GM12801 (cell line): ENCODE results near the gene CHCHD6.

Source experiments
- CTCF ChIP-seq: IDR thresholded peaks from one replicate; pipeline ENCODE4 v1.5.1; 2011; ENCODE audit warnings: control low read depth; ENCODE audit not compliant: insufficient read length; ENCODE audit errors: extremely low read depth

CHCHD6 gene

DNA sequence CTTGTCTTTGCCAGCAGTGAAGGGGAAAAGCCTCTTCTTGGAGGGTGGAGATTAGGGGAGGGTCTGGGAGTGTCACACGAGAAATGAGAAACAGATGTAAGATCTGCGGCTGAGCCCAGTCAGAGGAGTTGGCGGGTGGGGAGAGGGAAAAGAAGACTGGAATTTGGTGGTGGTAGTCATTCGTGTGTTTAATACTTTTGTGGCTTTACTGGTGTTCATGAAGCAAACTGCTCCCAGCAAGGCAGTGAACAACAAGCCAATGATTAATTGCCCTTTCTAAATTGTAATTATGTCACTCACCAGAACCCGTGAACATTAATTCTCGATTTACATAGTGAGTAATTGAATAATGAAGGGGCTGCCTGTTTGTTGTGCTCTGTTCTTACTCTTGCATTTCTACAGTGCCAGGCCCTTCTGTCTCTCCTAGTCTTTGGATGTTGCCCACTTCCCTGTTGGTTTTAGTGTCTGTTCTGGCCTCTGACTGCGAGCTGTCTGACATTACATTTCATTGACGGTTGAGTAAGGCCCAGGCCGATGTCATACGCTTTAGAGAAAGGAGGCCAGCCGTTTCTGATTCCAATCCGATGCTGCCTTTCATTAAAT is 78.0 kb downstream of the CHCHD6 start:
- no peak for TF ChIP-seq CTCF

DNA sequence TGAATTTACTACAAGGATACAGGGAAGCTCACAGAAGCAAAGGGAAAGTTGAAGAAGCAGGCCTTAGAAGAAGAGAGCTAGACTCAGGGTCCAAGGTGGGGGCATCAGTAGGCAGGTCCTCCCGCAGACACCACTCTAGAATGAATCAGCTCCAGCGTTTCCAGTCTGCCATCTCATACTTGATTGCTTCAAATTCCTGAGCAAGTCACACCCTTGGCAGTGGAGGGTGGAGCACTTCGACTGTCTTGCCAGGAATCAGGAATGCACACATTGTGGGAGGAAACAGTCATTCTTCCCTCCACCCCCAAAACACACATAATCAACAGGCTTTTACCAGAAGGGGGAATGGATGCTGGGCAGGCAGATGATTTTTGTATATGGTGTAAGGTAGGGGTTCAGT is 78.5 kb downstream of the CHCHD6 start:
- no peak for TF ChIP-seq CTCF

GRCh38 chr3:126784254-126784653 is 80.2 kb downstream of the CHCHD6 start:
- TF ChIP-seq CTCF = no peak

DNA sequence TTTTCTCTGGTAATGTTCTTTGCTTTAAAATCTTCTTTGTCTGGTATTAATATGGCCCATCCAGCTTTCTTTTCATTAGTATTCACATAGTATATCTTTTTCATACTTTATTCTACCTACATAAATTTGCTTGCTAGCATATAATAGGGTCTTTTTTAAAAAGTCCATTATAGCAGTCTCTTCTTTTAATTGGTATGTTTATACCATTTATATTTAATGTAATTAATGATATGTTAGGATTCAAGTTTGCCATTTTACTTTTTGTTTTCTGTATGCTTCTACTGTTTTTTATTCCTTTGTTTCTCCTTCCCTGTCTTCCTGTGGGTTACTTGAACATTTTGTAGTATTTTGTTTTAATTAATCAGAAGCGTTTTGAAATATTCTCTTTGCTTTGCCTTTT is 89.0 kb downstream of the CHCHD6 start:
- TF ChIP-seq CTCF = no peak

DNA sequence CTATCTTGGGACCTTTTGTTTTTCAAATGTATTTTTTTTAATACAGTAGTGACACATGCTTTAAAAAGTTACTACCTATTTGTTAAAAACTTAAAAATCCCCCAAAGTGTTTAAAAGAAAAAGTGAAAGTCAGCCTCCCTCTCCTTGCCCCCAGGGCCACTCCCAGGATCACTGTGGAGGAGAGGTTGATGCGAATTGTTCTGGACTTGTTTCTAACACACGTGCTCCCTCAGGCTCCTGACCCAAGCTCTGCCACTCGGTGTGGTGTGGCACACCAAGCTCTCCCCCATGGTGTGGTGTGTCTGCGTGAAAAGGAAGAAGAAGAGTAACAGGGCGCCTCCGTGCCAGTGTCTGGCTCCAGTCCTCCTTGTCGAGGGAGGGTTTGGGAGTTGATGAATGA is 93.5 kb downstream of the CHCHD6 start:
- TF ChIP-seq CTCF = no peak

- no peak for TF ChIP-seq CTCF
Measured at GRCh38 chr3:126798521-126798920, 94.5 kb downstream of the CHCHD6 start.

DNA sequence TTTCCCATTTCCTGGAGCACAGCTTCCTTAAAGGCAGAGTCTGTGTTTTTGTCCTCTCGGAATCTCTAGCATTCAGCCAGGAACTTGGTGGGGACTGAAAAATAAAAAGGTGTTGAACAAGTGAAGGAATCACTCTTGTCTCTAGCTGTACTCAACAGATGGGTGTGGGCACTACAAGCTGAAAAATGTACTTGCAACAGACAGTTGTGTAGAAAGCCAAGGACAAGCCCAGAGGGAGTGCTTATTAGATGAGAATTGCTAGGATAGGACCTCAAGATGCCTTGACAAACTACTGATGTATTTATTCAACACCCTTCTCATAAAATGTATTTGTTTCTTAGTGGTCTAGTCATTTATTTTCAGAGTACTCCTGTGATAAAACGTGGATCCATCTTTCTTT is 95.1 kb downstream of the CHCHD6 start:
- TF ChIP-seq CTCF = no peak
